ENCODE data around the gene TMEM9.

The TMEM9 gene

DNA sequence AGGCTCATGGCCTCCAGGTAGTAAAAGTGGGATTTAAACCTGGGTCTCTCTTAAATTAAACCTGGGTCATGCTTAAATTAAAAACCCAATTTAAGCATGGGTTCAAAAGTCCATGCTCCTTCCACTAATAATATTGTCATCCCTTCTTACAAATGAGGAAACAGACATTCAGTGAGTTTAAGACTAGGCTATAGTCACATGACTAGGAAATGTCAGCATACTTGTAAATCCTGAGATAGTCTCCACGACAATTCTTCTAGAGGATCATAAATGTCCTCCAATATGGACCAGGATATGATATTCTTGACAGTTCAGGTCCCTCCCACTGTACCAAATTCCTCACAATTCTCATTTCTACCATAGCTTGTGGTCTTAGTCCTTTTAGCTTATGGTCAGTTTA is 25.9 kb upstream of the TMEM9 start:
- CTCF ChIA-PET: no interaction called here
- POLR2A ChIA-PET: no interaction called here
- TF ChIP-seq FOXK2 (IDR thresholded peaks at IDR 0.05) (no peak), LEF1 (IDR thresholded peaks at IDR 0.05; ENCODE audit: borderline replicate concordance) (no peak), L3MBTL2 (conservative IDR thresholded peaks at IDR 0.05) (no peak), SUZ12 (IDR thresholded peaks at IDR 0.05) (no peak), BHLHE40 (IDR thresholded peaks at IDR 0.05; ENCODE audit: borderline replicate concordance) (no peak), ZNF384 (IDR thresholded peaks at IDR 0.05) (no peak), NFRKB (IDR thresholded peaks at IDR 0.05) (no peak), HDGF (IDR thresholded peaks at IDR 0.05; ENCODE audit: borderline replicate concordance) (no peak), TARDBP (IDR thresholded peaks at IDR 0.05) (no peak), SP1 (IDR thresholded peaks at IDR 0.05) (no peak), CTBP1 (IDR thresholded peaks at IDR 0.05; ENCODE audit: borderline replicate concordance) (no peak), ELF4 (IDR thresholded peaks at IDR 0.05) (no peak), FOXA1 (IDR thresholded peaks at IDR 0.05) (no peak), FOXM1 (IDR thresholded peaks at IDR 0.05; ENCODE audit: borderline replicate concordance) (no peak), ARNT (IDR thresholded peaks at IDR 0.05) (no peak)
- TF ChIP-seq, protein P1, sequence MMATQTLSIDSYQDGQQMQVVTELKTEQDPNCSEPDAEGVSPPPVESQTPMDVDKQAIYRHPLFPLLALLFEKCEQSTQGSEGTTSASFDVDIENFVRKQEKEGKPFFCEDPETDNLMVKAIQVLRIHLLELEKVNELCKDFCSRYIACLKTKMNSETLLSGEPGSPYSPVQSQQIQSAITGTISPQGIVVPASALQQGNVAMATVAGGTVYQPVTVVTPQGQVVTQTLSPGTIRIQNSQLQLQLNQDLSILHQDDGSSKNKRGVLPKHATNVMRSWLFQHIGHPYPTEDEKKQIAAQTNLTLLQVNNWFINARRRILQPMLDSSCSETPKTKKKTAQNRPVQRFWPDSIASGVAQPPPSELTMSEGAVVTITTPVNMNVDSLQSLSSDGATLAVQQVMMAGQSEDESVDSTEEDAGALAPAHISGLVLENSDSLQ (IDR thresholded peaks at IDR 0.05): no peak
- no peak for DNase-seq (ENCODE audit: extremely low spot score)

DNA sequence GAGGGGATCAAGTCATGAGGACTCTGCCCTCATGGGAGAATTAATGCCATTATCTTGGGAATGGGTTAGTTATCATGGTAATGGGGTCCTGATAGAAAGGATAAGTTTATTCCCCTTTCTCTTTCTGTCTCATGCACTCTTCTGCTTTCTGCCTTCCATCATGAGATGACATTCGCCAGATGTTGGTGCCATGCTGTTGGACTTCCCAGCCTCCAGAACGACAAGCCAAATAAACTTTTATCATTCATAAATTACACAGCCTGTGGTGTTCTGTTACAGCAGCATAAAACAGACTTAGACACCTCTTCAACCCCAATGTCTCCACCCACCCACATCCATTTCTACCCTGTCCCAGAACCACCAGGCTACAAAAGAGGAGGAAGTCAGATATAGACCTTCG is 24.4 kb upstream of the TMEM9 start:
- DNase-seq (ENCODE audit: extremely low spot score): no peak
- ChIA-PET POLR2A (no interaction called here), CTCF (no interaction called here)
- no peak for TF ChIP-seq FOXK2 (IDR thresholded peaks at IDR 0.05)
- no peak for TF ChIP-seq CTBP1 (IDR thresholded peaks at IDR 0.05; ENCODE audit: borderline replicate concordance)
- no peak for TF ChIP-seq ARNT (IDR thresholded peaks at IDR 0.05)
- TF ChIP-seq NFRKB (IDR thresholded peaks at IDR 0.05): no peak
- TF ChIP-seq HDGF (IDR thresholded peaks at IDR 0.05; ENCODE audit: borderline replicate concordance): no peak
- TF ChIP-seq FOXA1 (IDR thresholded peaks at IDR 0.05): no peak
- no peak for TF ChIP-seq SP1 (IDR thresholded peaks at IDR 0.05)
- TF ChIP-seq FOXM1 (IDR thresholded peaks at IDR 0.05; ENCODE audit: borderline replicate concordance): no peak
- TF ChIP-seq, protein P1 (IDR thresholded peaks at IDR 0.05): no peak
- TF ChIP-seq TARDBP (IDR thresholded peaks at IDR 0.05): no peak

DNA sequence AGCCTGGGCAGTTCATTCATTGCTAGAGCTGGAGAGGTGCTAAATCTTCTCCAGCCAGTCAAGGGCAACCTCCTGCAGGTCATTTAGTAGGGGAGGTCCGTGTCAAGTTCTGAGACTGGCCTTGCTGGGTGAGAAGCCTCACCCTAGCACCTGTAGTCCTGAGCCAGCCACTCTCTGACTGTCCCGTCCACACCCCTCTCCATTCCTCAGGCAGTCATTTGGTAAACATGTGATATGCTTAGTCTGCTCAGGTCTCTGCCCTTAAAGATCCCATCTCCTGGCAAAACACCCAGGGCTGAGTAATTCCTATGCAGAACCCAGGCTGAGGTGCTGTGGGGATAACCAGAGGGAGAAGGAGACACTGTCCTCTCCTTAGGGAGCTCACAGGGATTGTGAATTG is 22.7 kb upstream of the TMEM9 start:
- no peak for DNase-seq (ENCODE audit: extremely low spot score)

DNA sequence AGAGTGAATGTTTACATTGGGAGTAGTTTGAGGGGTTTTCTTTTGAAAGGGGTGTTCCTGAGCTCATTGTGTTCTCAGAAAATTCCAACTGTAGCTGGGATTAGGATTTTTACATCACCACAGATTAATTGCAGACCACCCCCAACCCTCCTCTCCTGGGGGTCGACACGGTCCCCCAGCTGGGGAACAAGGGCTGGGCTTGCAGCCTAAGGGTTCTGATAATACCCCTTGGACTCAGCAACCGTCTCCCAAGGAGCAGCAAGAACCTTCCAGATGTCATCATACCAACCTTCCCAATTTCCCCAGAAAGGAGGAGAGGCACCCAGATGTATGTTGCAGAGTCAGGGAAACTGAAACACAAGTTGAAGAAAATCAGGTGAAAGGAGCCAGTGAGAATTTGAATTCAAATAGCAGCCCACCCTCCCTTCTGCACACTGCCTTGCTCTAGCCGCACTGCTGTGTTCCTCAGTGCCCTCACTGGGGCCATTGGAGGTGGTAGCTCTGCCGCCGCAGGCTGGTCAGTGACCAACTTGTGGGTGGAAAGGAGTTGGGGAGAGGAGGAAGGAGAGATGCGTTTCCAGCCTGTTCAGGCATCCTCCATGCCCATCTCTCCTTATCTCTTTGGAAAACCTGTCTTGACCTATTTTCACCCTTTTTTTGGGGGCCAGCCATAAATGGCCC is 21.7 kb upstream of the TMEM9 start:
- CTCF ChIA-PET: interaction anchor here (0.7 to 1.6 kb wide), 2 partner anchors 8 to 17 kb away, joined by 3 to 4 read pairs; no protein-coding TSS in a partner anchor
- POLR2A ChIA-PET: interaction anchor here (1.3 kb wide), 1 partner anchor 22 kb away, joined by 4 read pairs; the partner anchor contains the start of gene TMEM9
- TF ChIP-seq LEF1 (IDR thresholded peaks at IDR 0.05; ENCODE audit: borderline replicate concordance): no peak
- TF ChIP-seq FOXA1 (IDR thresholded peaks at IDR 0.05): no peak
- TF ChIP-seq HDGF (IDR thresholded peaks at IDR 0.05; ENCODE audit: borderline replicate concordance): no peak
- no peak for DNase-seq (ENCODE audit: extremely low spot score)

More for the DNA sequence above, 22.7 kb upstream of the TMEM9 start:
- no peak for TF ChIP-seq BHLHE40 (IDR thresholded peaks at IDR 0.05; ENCODE audit: borderline replicate concordance)
- TF ChIP-seq FOXA1 (IDR thresholded peaks at IDR 0.05): no peak
- TF ChIP-seq SUZ12 (IDR thresholded peaks at IDR 0.05): no peak
- no peak for TF ChIP-seq LEF1 (IDR thresholded peaks at IDR 0.05; ENCODE audit: borderline replicate concordance)
- no peak for TF ChIP-seq ZNF384 (IDR thresholded peaks at IDR 0.05)
- TF ChIP-seq TARDBP (IDR thresholded peaks at IDR 0.05): no peak
- TF ChIP-seq SP1 (IDR thresholded peaks at IDR 0.05): no peak
- no peak for TF ChIP-seq HDGF (IDR thresholded peaks at IDR 0.05; ENCODE audit: borderline replicate concordance)
- no peak for TF ChIP-seq ARNT (IDR thresholded peaks at IDR 0.05)
- TF ChIP-seq L3MBTL2 (conservative IDR thresholded peaks at IDR 0.05): no peak
- no peak for TF ChIP-seq FOXK2 (IDR thresholded peaks at IDR 0.05)
- TF ChIP-seq CTBP1 (IDR thresholded peaks at IDR 0.05; ENCODE audit: borderline replicate concordance): no peak
- TF ChIP-seq ELF4 (IDR thresholded peaks at IDR 0.05): no peak
- no peak for TF ChIP-seq FOXM1 (IDR thresholded peaks at IDR 0.05; ENCODE audit: borderline replicate concordance)
- no peak for TF ChIP-seq NFRKB (IDR thresholded peaks at IDR 0.05)
- TF ChIP-seq, protein P1 (IDR thresholded peaks at IDR 0.05): no peak
- CTCF ChIA-PET: no interaction called here
- POLR2A ChIA-PET: no interaction called here

DNA sequence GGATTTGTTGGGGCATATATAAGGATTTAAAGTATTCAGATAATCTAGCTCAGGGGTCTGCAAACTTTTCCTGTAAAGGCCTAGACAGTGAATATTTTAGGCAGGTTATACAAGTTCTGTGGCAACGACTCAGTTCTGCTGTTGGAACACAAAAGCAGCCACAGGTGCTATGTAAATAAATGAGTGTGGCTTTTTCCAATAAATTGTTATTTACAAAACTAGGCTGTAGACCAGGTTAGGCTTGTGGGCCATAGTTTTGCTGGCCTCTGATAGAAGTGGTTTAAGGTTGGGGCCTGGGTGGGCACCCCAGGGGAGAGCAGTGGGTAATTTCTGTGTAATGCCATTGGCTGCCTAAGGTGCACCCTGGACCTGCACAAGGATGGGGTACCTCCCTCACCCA is 19.5 kb upstream of the TMEM9 start:
- POLR2A ChIA-PET: no interaction called here
- CTCF ChIA-PET: no interaction called here
- DNase-seq (ENCODE audit: extremely low spot score): no peak
- TF ChIP-seq BHLHE40 (IDR thresholded peaks at IDR 0.05; ENCODE audit: borderline replicate concordance): no peak
- no peak for TF ChIP-seq NFRKB (IDR thresholded peaks at IDR 0.05)
- no peak for TF ChIP-seq SP1 (IDR thresholded peaks at IDR 0.05)
- no peak for TF ChIP-seq L3MBTL2 (conservative IDR thresholded peaks at IDR 0.05)
- no peak for TF ChIP-seq FOXA1 (IDR thresholded peaks at IDR 0.05)
- TF ChIP-seq HDGF (IDR thresholded peaks at IDR 0.05; ENCODE audit: borderline replicate concordance): no peak
- TF ChIP-seq, protein P1 (IDR thresholded peaks at IDR 0.05): no peak
- TF ChIP-seq LEF1 (IDR thresholded peaks at IDR 0.05; ENCODE audit: borderline replicate concordance): no peak
- no peak for TF ChIP-seq ELF4 (IDR thresholded peaks at IDR 0.05)
- no peak for TF ChIP-seq ARNT (IDR thresholded peaks at IDR 0.05)
- no peak for TF ChIP-seq SUZ12 (IDR thresholded peaks at IDR 0.05)
- TF ChIP-seq TARDBP (IDR thresholded peaks at IDR 0.05): no peak
- TF ChIP-seq ZNF384 (IDR thresholded peaks at IDR 0.05): no peak
- TF ChIP-seq CTBP1 (IDR thresholded peaks at IDR 0.05; ENCODE audit: borderline replicate concordance): no peak
- no peak for TF ChIP-seq FOXK2 (IDR thresholded peaks at IDR 0.05)
- TF ChIP-seq FOXM1 (IDR thresholded peaks at IDR 0.05; ENCODE audit: borderline replicate concordance): no peak

All from HEK293T (cell line).